ENCODE results near the gene CKAP2L. TPM values are rescaled to one million over a fixed set of nuclear protein-coding genes. Genes with fewer than 3 reads are reported as not detected.

Gene CKAP2L
- total RNA-seq, 2 experiments from 2014 or later: 63.3 to 66.3 TPM

DNA sequence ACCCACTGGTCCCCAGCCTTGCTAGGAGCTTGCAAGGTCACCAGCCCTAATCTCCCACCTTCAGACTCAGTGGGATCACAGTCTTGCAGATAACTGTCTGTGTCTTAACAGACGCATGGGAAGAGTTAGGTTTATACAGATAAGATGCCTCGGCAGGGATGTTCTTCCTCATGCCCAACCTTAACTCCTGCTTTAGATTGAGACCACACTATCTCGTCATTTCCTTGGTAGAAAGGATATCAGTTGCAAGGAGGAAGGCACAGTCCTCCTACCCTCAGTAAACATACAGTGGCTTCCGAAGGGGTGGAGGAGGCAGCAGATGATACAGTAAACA, 36.4 kb downstream of the CKAP2L start:
- no peak for DNase-seq
- ChIA-PET POLR2A (interaction anchor here (1.5 to 4.5 kb wide), 3 partner anchors 11 to 128 kb away, joined by 4 to 33 read pairs (median 13); partner anchors contain the start of gene SLC20A1), CTCF (interaction anchor here (0.8 to 9.0 kb wide), 18 partner anchors 9 to 214 kb away, joined by 3 to 175 read pairs (median 9); no protein-coding TSS in a partner anchor)
- Mint-ChIP-seq H3K4me1 (peaks cover 27% of the 10 kb centered on the region), H3K27ac (no peak overlapping the region), H3K4me3 (no peak overlapping the region), H3K36me3 (ENCODE audit: low read depth) (no peaks in the 10 kb centered on the region), H3K9me3 (no peaks in the 10 kb centered on the region), H3K27me3 (no peaks in the 10 kb centered on the region)

DNA sequence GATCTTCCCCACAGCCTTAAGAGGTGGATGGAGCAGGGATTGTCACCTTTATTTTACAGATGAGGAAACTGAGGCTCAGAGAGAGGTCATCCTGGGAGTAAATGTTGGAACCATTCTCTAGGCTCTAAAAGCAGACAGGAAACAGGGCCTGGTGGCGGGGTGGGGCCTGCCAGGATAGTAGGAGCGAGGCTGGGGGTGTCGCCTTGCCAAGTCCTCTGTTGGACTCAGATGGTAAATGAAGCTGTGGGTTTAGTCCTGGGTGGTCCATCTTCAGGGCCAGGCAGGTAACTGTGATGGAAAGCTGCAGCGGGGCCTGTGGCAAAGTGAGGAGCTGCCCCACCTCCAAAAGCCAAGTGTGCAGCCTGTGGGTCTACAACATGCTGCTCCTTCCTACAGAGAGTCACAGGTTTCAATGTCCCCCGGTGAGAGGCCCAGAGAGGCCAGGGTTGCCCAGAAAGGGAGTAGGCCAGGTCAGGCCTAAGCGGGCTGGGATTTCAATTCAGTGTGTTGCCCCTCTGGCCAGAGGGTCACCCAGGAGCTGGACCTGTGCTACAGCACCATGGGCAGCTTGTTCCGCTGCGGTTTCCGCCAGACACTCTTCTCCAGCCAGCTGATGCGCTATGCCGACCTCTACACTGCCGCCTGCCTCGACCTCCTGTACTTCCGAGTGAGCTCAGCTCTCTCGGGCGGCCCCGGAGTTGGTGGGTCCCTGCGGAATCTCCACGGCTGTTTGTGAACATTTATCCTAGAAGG, 37.0 kb downstream of the CKAP2L start:
- ChIA-PET CTCF (interaction anchor here (0.8 to 9.0 kb wide), 26 partner anchors 10 to 215 kb away, joined by 3 to 175 read pairs (median 10); partner anchors contain the start of genes CHCHD5 and SLC20A1), POLR2A (interaction anchor here (1.5 to 4.5 kb wide), 5 partner anchors 12 to 127 kb away, joined by 4 to 33 read pairs (median 5); partner anchors contain the start of gene SLC20A1)
- DNase-seq: no peak
- Mint-ChIP-seq H3K4me1 (peaks cover 27% of the 10 kb centered on the region), H3K4me3 (no peak overlapping the region), H3K27ac (no peak overlapping the region), H3K9me3 (no peaks in the 10 kb centered on the region), H3K36me3 (ENCODE audit: low read depth) (no peaks in the 10 kb centered on the region), H3K27me3 (no peaks in the 10 kb centered on the region)

DNA sequence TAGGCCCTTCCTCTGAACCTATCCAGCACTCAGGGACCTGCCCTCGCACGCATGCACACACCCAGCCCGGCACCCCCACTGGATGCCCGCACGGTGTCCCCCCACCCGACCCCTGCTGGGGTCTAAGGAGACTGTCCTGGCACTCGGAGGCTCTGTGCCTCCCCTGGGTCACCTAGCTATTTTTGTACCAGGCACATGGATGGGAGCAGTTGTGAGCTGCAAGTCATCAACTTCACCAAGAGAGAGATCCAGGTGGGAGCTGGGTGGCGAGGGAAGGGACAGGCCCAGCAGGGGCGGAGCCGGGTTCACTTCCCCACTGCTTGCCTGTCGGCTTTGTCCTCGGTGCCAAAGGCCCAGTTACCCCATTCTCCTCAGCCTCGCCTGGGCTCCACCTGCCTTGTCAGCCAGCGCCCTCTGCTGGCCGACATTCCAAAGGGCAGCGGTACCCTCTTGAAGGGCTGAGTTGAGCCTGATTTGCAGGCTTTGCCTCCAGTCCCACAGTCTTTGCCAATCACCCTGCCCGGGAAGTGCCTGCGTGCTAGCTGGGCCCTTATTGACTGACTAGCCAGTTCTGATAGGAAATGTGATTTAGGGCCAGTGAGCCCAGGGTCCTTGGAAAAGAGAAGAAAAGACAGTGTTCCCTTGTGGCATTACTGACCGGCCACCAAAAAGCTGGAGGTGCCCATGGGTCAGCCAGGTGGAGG, 37.8 kb downstream of the CKAP2L start:
- Mint-ChIP-seq H3K36me3 (ENCODE audit: low read depth) (no peaks in the 10 kb centered on the region), H3K4me1 (peaks cover 27% of the 10 kb centered on the region), H3K9me3 (no peaks in the 10 kb centered on the region), H3K27me3 (no peaks in the 10 kb centered on the region), H3K4me3 (no peak overlapping the region), H3K27ac (peak overlapping the region; percentile 49)
- peak; percentile 93 for DNase-seq
- POLR2A ChIA-PET: interaction anchor here (0.7 to 4.5 kb wide), 10 partner anchors 13 to 126 kb away, joined by 3 to 33 read pairs (median 4); partner anchors contain the start of gene SLC20A1
- CTCF ChIA-PET: interaction anchor here (0.5 to 9.0 kb wide), 34 partner anchors 11 to 246 kb away, joined by 3 to 175 read pairs (median 5); partner anchors contain the start of genes CHCHD5 and SLC20A1

DNA sequence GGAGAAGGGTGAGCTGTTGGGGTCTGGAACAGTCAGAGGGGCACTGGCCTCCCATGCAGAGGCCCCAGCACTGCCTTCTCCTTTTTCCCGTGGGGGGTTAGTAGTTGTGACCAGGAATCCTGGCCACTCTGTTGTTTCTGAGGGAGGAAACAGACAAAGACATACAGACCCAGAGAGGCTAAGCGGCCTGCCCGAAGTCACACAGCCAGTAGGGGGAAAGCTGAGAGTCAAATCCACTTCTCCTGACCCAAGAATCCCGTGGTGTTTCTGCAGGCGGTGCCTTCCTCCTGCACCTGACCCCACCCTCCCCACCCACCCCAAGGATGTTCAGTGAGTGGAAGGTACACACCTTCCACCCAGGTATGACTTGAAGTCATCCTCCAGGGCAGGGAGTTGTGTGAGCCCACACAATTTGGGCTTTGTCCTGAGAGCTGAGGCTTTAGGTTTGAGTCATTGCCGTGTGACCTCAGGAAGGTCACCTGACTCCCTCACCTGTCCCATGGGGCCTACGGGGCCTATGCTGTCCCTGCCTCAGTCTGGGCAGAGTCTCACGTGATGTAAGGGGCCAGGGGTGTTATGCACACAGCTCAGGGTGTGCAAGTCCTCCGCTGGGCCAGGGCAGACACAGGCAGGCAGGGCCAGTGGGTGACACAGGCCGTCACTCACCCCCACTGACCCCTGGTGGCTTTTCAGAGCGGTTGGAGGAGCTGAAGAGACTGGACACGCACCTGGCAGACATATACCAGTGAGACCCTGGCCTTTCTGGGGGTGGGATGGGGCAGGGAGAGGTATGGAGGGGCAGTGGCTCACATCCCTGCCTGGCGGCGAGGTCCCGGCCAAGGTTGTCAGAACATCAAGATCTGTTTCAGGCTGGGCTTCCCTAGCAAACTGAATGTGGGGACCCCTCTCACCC, 38.6 kb downstream of the CKAP2L start:
- Mint-ChIP-seq H3K27me3 (no peaks in the 10 kb centered on the region), H3K4me3 (no peak overlapping the region), H3K27ac (no peak overlapping the region), H3K4me1 (peaks cover 24% of the 10 kb centered on the region), H3K36me3 (ENCODE audit: low read depth) (no peaks in the 10 kb centered on the region), H3K9me3 (no peaks in the 10 kb centered on the region)
- no peak for DNase-seq
- ChIA-PET CTCF (interaction anchor here (0.5 to 9.0 kb wide), 31 partner anchors 10 to 245 kb away, joined by 3 to 175 read pairs (median 6); partner anchors contain the start of genes CHCHD5 and SLC20A1), POLR2A (interaction anchor here (0.7 to 4.5 kb wide), 16 partner anchors 11 to 125 kb away, joined by 3 to 33 read pairs (median 4); partner anchors contain the start of gene SLC20A1)

DNA sequence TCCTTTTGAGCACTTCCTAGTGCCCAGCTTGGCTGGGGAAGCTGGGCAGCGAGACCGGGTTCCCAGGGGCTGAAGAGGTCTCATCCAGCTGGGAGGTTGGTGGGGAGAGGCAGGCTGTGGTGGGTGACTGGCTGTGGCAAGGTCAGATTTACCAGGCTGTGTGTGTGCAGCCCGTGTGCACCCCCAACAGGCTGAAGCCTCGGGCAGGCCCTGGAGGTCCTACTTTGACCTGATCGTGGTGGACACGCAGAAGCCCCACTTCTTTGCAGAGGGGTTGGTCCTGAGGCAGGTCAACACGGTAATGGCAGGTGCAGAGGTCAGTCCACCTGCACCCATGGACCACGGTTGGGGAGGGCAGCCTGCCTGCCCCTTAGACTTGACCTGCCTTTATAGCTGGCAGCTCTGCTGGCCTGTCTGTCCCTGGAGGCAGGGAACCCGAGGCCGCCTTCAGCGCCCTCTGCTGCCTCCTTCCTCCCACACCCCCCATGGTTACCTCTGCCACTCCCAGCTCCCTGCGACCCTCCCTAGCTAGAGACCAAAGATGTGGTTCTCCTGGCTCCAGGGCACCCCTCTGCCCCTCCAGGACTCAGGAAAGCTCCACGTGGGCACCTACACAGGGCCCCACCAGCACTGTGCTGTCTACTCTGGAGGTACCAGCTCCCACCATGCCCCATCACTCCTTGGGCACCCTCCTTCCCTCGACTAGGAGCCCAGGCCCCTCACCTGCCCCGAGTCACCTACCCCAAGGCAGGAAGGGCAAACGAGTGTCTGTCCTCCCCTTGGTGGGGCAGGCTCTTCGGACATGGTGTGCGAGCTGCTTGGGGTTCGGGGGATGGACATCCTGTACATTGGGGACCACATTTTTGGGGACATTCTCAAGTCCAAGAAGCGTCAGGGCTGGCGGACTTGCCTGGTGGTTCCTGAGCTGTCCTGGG, 39.6 kb downstream of the CKAP2L start:
- ChIA-PET POLR2A (interaction anchor here (0.9 to 4.5 kb wide), 14 partner anchors 10 to 125 kb away, joined by 3 to 33 read pairs (median 4); partner anchors contain the start of gene SLC20A1), CTCF (interaction anchor here (1.0 to 9.0 kb wide), 17 partner anchors 13 to 244 kb away, joined by 3 to 175 read pairs (median 12); partner anchors contain the start of genes CHCHD5 and SLC20A1)
- Mint-ChIP-seq H3K27me3 (peaks cover 4% of the 10 kb centered on the region), H3K36me3 (ENCODE audit: low read depth) (no peaks in the 10 kb centered on the region), H3K27ac (no peak overlapping the region), H3K9me3 (no peaks in the 10 kb centered on the region), H3K4me3 (no peak overlapping the region), H3K4me1 (peaks cover 23% of the 10 kb centered on the region)
- no peak for DNase-seq

DNA sequence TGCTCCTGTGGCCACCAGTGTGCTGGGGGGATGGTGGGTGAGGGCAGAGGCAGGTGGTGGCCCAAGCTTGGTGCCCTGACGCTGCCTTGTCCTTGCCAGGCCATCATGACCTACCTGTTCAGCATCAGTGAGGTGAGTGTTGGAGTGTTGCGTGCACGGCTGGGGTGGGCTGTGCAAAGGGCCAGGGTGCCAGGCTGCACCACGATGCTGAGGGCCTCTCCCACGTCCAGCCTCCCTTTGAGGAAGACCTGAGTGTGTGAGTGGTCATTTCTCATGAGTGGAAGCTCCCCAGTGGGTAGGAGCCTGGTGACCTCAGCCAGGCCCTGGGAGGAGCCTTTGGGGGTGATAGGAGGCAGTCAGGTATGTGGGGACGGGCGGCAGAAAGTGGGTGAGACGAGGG, 40.4 kb downstream of the CKAP2L start:
- DNase-seq: no peak
- H3K27me3 Mint-ChIP-seq: peaks cover 4% of the 10 kb centered on the region
- no peaks in the 10 kb centered on the region for H3K36me3 Mint-ChIP-seq (ENCODE audit: low read depth)
- CTCF ChIA-PET: interaction anchor here (1.4 to 9.0 kb wide), 5 partner anchors 14 to 123 kb away, joined by 3 to 175 read pairs (median 77); no protein-coding TSS in a partner anchor
- no peaks in the 10 kb centered on the region for H3K9me3 Mint-ChIP-seq
- H3K4me1 Mint-ChIP-seq: peaks cover 23% of the 10 kb centered on the region
- H3K4me3 Mint-ChIP-seq: no peak overlapping the region
- no peak overlapping the region for H3K27ac Mint-ChIP-seq
- POLR2A ChIA-PET: interaction anchor here (1.1 to 4.5 kb wide), 4 partner anchors 57 to 93 kb away, joined by 3 to 33 read pairs (median 6); partner anchors contain the start of gene SLC20A1

DNA sequence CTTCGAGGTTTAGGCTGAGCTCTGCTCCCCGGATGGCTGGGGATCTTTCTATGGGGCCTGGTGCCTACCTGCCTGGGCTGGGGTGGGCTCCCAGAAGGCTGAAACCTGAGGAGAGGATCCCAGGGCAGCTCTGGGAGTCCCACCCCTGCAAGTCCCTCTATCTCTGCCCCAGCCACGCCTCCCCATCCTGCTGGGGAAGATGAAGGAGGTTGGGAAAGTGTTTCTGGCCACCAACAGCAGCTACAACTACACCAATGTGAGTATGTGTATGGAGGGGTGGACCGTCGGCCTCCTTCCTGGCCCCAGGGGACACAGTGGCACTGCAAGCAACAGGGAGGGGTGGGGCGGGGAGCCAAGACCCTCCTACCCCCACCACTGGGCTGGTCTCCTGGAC, 40.9 kb downstream of the CKAP2L start:
- POLR2A ChIA-PET: interaction anchor here (1.4 to 4.5 kb wide), 2 partner anchors 57 to 77 kb away, joined by 5 to 33 read pairs; partner anchors contain the start of gene SLC20A1
- H3K9me3 Mint-ChIP-seq: no peaks in the 10 kb centered on the region

DNA sequence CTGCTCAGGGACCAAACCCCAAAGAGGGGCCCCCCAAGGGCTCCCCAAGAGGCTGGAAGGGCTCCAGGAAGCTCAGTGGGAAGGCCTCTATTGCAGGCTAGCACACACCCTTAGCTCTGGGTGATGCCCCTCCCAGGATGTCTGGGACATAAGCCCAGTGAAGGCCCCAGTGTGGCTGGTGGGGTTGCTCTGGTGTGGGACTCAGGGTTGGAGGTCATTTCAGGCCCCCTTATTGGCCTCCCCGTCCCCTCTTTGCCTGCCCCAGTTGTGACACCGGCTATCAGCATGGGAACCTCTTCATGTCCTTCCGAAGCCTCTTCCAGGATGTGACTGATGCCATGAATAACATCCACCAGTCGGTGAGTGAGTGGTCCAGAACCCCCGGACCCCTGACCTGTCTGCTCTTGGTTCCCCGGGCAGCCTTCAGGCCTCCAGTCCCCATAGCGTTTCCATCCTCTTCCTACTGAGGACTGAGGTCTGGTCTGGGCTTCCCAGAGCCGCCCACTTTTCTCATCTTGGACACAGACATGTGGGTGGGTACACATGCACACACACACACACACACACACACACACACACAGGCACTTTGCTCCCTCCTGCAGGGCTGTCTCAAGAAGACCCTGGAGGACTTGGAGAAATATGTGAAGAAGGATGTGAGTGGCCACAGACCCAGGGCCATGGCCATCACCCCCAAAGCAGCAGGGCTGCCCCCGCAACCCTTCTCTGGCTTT, 41.4 kb downstream of the CKAP2L start:
- Mint-ChIP-seq H3K27ac (no peak overlapping the region), H3K9me3 (no peaks in the 10 kb centered on the region), H3K4me3 (no peak overlapping the region), H3K4me1 (peaks cover 17% of the 10 kb centered on the region), H3K27me3 (peaks cover 9% of the 10 kb centered on the region), H3K36me3 (ENCODE audit: low read depth) (no peaks in the 10 kb centered on the region)
- no peak for DNase-seq
- POLR2A ChIA-PET: no interaction called here
- CTCF ChIA-PET: interaction anchor here (6.6 to 9.0 kb wide), 2 partner anchors 32 to 95 kb away, joined by 77 to 175 read pairs; no protein-coding TSS in a partner anchor

More for the DNA sequence above, 40.9 kb downstream of the CKAP2L start:
- Mint-ChIP-seq H3K27me3 (peaks cover 9% of the 10 kb centered on the region), H3K4me1 (peaks cover 22% of the 10 kb centered on the region), H3K4me3 (no peak overlapping the region), H3K27ac (no peak overlapping the region), H3K36me3 (ENCODE audit: low read depth) (no peaks in the 10 kb centered on the region)
- DNase-seq: no peak
- CTCF ChIA-PET: interaction anchor here (4.5 to 9.0 kb wide), 3 partner anchors 17 to 96 kb away, joined by 44 to 175 read pairs (median 77); no protein-coding TSS in a partner anchor

DNA sequence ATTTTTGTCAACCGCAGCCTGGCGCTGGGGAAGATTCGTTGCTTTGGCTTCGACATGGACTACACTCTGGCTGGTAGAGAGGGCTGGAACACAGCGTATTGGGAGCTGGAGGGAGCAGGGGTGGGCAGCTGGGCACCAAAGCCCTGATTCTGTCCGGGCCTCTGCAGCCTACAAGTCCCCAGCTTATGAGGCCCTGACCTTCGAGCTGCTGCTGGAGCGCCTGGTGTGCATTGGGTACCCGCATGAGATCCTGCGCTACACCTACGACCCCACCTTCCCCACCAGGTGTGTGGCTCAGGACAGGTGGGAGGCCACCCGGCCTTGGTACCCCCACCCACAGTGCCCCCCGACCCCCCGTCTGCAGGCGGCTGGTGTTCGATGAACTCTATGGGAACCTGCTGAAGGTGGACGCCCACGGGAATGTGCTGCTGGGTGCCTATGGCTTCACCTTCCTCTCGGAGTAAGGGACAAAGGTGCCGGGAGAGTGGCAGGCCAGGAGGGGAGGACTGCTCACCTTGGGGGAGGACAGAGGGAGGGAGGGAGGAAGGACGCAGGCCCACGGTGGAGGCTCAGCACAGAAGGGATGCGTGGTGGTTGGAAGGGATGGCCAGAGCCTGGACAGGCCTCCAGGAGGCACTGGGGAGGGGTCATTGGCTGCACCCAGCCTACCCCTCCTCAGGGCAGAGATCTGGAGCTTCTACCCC, 42.4 kb downstream of the CKAP2L start:
- peaks cover 12% of the 10 kb centered on the region for H3K4me1 Mint-ChIP-seq
- H3K27ac Mint-ChIP-seq: no peak overlapping the region
- POLR2A ChIA-PET: interaction anchor here (1.2 kb wide), 1 partner anchor 30 kb away, joined by 3 read pairs; no protein-coding TSS in a partner anchor
- no peak overlapping the region for H3K4me3 Mint-ChIP-seq
- H3K36me3 Mint-ChIP-seq (ENCODE audit: low read depth): no peaks in the 10 kb centered on the region
- DNase-seq: no peak
- no peaks in the 10 kb centered on the region for H3K9me3 Mint-ChIP-seq
- CTCF ChIA-PET: interaction anchor here (1.1 kb wide), 1 partner anchor 139 kb away, joined by 3 read pairs; no protein-coding TSS in a partner anchor
- H3K27me3 Mint-ChIP-seq: peaks cover 14% of the 10 kb centered on the region

DNA sequence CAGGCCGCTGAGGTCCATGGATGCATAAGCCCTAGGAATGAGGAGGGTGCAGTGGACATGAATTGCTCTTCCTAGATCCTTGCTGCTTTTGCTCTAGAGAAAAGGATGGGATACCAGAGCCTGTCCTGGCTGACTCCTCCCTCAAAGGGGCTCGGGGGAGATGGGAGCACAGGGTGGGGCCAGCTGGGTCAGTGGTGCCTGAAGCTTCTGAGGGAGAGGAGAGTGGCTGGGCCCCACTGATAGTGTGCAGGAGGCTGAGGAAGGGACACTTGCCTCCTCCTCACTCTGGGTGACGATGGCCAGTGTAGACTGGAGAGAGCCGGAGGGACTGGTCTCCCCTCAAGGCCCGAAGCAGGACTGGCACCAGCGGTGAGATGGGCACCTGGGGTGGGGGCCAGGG, 43.6 kb downstream of the CKAP2L start, which contains the start of gene NT5DC4:
Gene NT5DC4, plus strand, starts transcription at position 236 of the 400 bp plus-strand sequence. Its CDS starts 60 bp downstream, at position 296.
- peaks cover 14% of the 10 kb centered on the region for H3K27me3 Mint-ChIP-seq
- no peak for DNase-seq
- H3K9me3 Mint-ChIP-seq: no peaks in the 10 kb centered on the region
- no peaks in the 10 kb centered on the region for H3K36me3 Mint-ChIP-seq (ENCODE audit: low read depth)
- POLR2A ChIA-PET: interaction anchor here (1.1 kb wide), 1 partner anchor 136 kb away, joined by 3 read pairs; the partner anchor contains the start of gene CHCHD5
- H3K4me1 Mint-ChIP-seq: peaks cover under 1% of the 10 kb centered on the region
- no peak within 1 kb of the TSS for H3K4me3 Mint-ChIP-seq
- H3K27ac Mint-ChIP-seq: no peak within 1 kb of the TSS
- CTCF ChIA-PET: no interaction called here
